Neural progenitor cell (in vitro differentiated cells): ENCODE measurements around the gene KRTAP1-1. TPM values are rescaled to one million over a fixed set of nuclear protein-coding genes. Genes with fewer than 3 reads are reported as not detected.

ENCODE experiments used
- DNase-seq: peaks from one replicate; pipeline ENCODE4 v3.0.0-alpha.2; 2016; ENCODE audit warnings: low spot score
- H2AFZ ChIP-seq: fragments of 200-600 bp; sonication (generic); replicated peaks from 2 replicates; pipeline ENCODE4 v1.6.1; 2016; ENCODE audit warnings: antibody characterized with exemption
- H3F3A ChIP-seq: fragments of 200-600 bp; sonication (generic); 2 replicates; pipeline ENCODE4 v1.6.1; 2016; ENCODE audit warnings: antibody characterized with exemption, low read depth
- H3K27ac ChIP-seq: fragments of 200-600 bp; sonication (generic); 2 replicates; pipeline ENCODE4 v1.5.1; 2016; ENCODE audit warnings: mild to moderate bottlenecking
- H3K27me3 ChIP-seq: fragments of 200-600 bp; sonication (generic); 2 replicates; pipeline ENCODE4 v1.6.1; 2016; ENCODE audit warnings: mild to moderate bottlenecking, moderate library complexity
- H3K36me3 ChIP-seq: fragments of 200-600 bp; sonication (generic); 2 replicates; pipeline ENCODE4 v1.5.1; 2016
- H3K4me1 ChIP-seq: fragments of 200-600 bp; sonication (generic); 2 replicates; pipeline ENCODE4 v1.6.1; 2016; ENCODE audit warnings: mixed run types
- H3K4me2 ChIP-seq: fragments of 200-600 bp; sonication (generic); 2 replicates; pipeline ENCODE4 v1.6.1; 2016
- H3K4me3 ChIP-seq: fragments of 200-600 bp; sonication (generic); 2 replicates; pipeline ENCODE4 v1.5.1; 2016
- H3K79me2 ChIP-seq: fragments of 200-600 bp; sonication (generic); 2 replicates; pipeline ENCODE4 v1.6.1; 2016; ENCODE audit warnings: low read depth
- H3K9ac ChIP-seq: fragments of 200-600 bp; sonication (generic); 2 replicates; pipeline ENCODE4 v1.6.1; 2016
- H3K9me3 ChIP-seq: fragments of 200-600 bp; sonication (generic); 2 replicates; pipeline ENCODE4 v1.5.1; 2016; ENCODE audit warnings: low read depth
- H4K20me1 ChIP-seq: fragments of 200-600 bp; sonication (generic); 2 replicates; pipeline ENCODE4 v1.6.1; 2016; ENCODE audit warnings: low read depth
- H3K27ac Mint-ChIP-seq: 3 replicates; pipeline ENCODE4 v1.8.0; 2021; ENCODE audit warnings: mixed read lengths
- H3K27me3 Mint-ChIP-seq: 2 replicates; pipeline ENCODE4 v1.8.0; 2022; ENCODE audit warnings: low read depth, mild to moderate bottlenecking, inconsistent platforms, moderate library complexity, mixed read lengths; ENCODE audit not compliant: insufficient read depth
- H3K36me3 Mint-ChIP-seq: 3 replicates; pipeline ENCODE4 v1.8.0; 2021; ENCODE audit warnings: mixed read lengths
- H3K4me1 Mint-ChIP-seq: 3 replicates; pipeline ENCODE4 v1.8.0; 2021; ENCODE audit warnings: mixed read lengths
- H3K4me3 Mint-ChIP-seq: 3 replicates; pipeline ENCODE4 v1.8.0; 2021; ENCODE audit warnings: mild to moderate bottlenecking, moderate library complexity, mixed read lengths
- H3K9me3 Mint-ChIP-seq: 3 replicates; pipeline ENCODE4 v1.8.0; 2020; ENCODE audit warnings: mixed read lengths
- CTCF ChIP-seq: fragments of 200-600 bp; sonication (generic); IDR thresholded peaks from 2 replicates; pipeline ENCODE4 v1.5.1; 2017; ENCODE audit warnings: antibody characterized with exemption, mild to moderate bottlenecking
- EZH2 ChIP-seq: fragments of 200-600 bp; sonication (generic); IDR thresholded peaks from 2 replicates; pipeline ENCODE4 v1.6.1; 2017; ENCODE audit warnings: antibody characterized with exemption, mild to moderate bottlenecking, moderate library complexity
- EZH2phosphoT487 ChIP-seq: fragments of 200-600 bp; sonication (generic); IDR thresholded peaks from 2 replicates; pipeline ENCODE4 v1.6.1; 2017; ENCODE audit warnings: antibody characterized with exemption
- total RNA-seq: library from RNA; depleted of rRNA; stranded (reverse); fragments of >200 nt; gene quantifications from 2 replicates; pipeline ENCODE4 v1.2.3, GENCODE V29; 2015; ENCODE audit warnings: low replicate concordance

The KRTAP1-1 gene
- total RNA-seq, 1 donor from 2014 or later = not detected

- Histone ChIP-seq H3K9ac (no peak overlapping the region), H3K79me2 (no peaks in the 10 kb centered on the region), H3K9me3 (no peaks in the 10 kb centered on the region), H3K4me2 (no peak overlapping the region), H3K27me3 (no peaks in the 10 kb centered on the region), H3K4me1 (peaks cover 18% of the 10 kb centered on the region), H3K4me3 (no peak overlapping the region), H3K36me3 (no peaks in the 10 kb centered on the region), H3F3A (no peaks in the 10 kb centered on the region), H4K20me1 (no peaks in the 10 kb centered on the region), H2AFZ (peak overlapping the region; percentile 55), H3K27ac (no peak overlapping the region)
- TF ChIP-seq CTCF (no peak), EZH2phosphoT487 (no peak), EZH2 (no peak)
- DNase-seq = no peak
- no peaks in the 10 kb centered on the region for H3K27me3 Mint-ChIP-seq
- no peaks in the 10 kb centered on the region for H3K36me3 Mint-ChIP-seq
- H3K9me3 Mint-ChIP-seq = no peaks in the 10 kb centered on the region
- no peak overlapping the region for H3K4me3 Mint-ChIP-seq
- no peaks in the 10 kb centered on the region for H3K4me1 Mint-ChIP-seq
- no peak overlapping the region for H3K27ac Mint-ChIP-seq
Observed at GRCh38 chr17:41012326-41013120, 28.7 kb downstream of the KRTAP1-1 start.

- Histone ChIP-seq H3K79me2 (no peaks in the 10 kb centered on the region), H3F3A (no peaks in the 10 kb centered on the region), H2AFZ (no peak overlapping the region), H3K4me2 (no peak overlapping the region), H3K4me1 (peaks cover 18% of the 10 kb centered on the region), H3K9ac (no peak overlapping the region), H4K20me1 (no peaks in the 10 kb centered on the region), H3K27me3 (no peaks in the 10 kb centered on the region), H3K4me3 (no peak overlapping the region), H3K27ac (no peak overlapping the region), H3K9me3 (no peaks in the 10 kb centered on the region), H3K36me3 (no peaks in the 10 kb centered on the region)
- Mint-ChIP-seq H3K4me1 (peaks cover 6% of the 10 kb centered on the region), H3K27me3 (no peaks in the 10 kb centered on the region), H3K36me3 (no peaks in the 10 kb centered on the region), H3K27ac (no peak overlapping the region), H3K9me3 (no peaks in the 10 kb centered on the region), H3K4me3 (no peak overlapping the region)
- TF ChIP-seq EZH2phosphoT487 = no peak
- TF ChIP-seq CTCF = no peak
- TF ChIP-seq EZH2 = no peak
- no peak for DNase-seq
Observed at GRCh38 chr17:41010441-41010840, 30.8 kb downstream of the KRTAP1-1 start.

- H3K36me3 Mint-ChIP-seq = no peaks in the 10 kb centered on the region
- H3K9me3 Mint-ChIP-seq = no peaks in the 10 kb centered on the region
- DNase-seq = no peak
- H3K79me2 ChIP-seq = no peaks in the 10 kb centered on the region
- peaks cover 18% of the 10 kb centered on the region for H3K4me1 ChIP-seq
- no peak overlapping the region for H3K27ac Mint-ChIP-seq
- no peaks in the 10 kb centered on the region for H3K27me3 Mint-ChIP-seq
- H4K20me1 ChIP-seq = no peaks in the 10 kb centered on the region
- no peaks in the 10 kb centered on the region for H3K36me3 ChIP-seq
- no peak overlapping the region for H3K4me2 ChIP-seq
- no peaks in the 10 kb centered on the region for H3F3A ChIP-seq
- H3K4me3 Mint-ChIP-seq = no peak overlapping the region
- H3K4me3 ChIP-seq = no peak overlapping the region
- H3K27me3 ChIP-seq = no peaks in the 10 kb centered on the region
- TF ChIP-seq EZH2 (no peak), EZH2phosphoT487 (no peak), CTCF (no peak)
- peak overlapping the region; percentile 8 for H2AFZ ChIP-seq
- no peak overlapping the region for H3K27ac ChIP-seq
- H3K9ac ChIP-seq = no peak overlapping the region
- no peaks in the 10 kb centered on the region for H3K9me3 ChIP-seq
- H3K4me1 Mint-ChIP-seq = peaks cover 6% of the 10 kb centered on the region
Observed at GRCh38 chr17:41009936-41010335, 31.3 kb downstream of the KRTAP1-1 start.
